Stimulated activated memory B cell treated with anti-CD40 and anti-IgM and Interleukin-4, amounts not matched to agents 10 μg/mL and 1 μg/mL and 100 μg/mL, for 72 hours (primary cell): ENCODE measurements around the gene WFDC5.

Source experiments
- ATAC-seq: fragments of 150-1000 bp; cut with Tn5 transposase; 2 replicates; pipeline ENCODE4 v1.10.0; 2021
- H3K27ac Mint-ChIP-seq: one replicate; pipeline ENCODE4 v1.8.0; 2022; ENCODE audit warnings: mild to moderate bottlenecking, mixed read lengths
- H3K27me3 Mint-ChIP-seq: one replicate; pipeline ENCODE4 v1.8.0; 2022; ENCODE audit warnings: mixed read lengths
- H3K36me3 Mint-ChIP-seq: one replicate; pipeline ENCODE4 v1.8.0; 2022; ENCODE audit warnings: mixed read lengths
- H3K4me1 Mint-ChIP-seq: one replicate; pipeline ENCODE4 v1.8.0; 2022; ENCODE audit warnings: mixed read lengths
- H3K4me3 Mint-ChIP-seq: one replicate; pipeline ENCODE4 v1.8.0; 2022; ENCODE audit warnings: mild to moderate bottlenecking, moderate library complexity, mixed read lengths
- H3K9me3 Mint-ChIP-seq: one replicate; pipeline ENCODE4 v1.8.0; 2022; ENCODE audit warnings: mixed read lengths

The WFDC5 gene

DNA sequence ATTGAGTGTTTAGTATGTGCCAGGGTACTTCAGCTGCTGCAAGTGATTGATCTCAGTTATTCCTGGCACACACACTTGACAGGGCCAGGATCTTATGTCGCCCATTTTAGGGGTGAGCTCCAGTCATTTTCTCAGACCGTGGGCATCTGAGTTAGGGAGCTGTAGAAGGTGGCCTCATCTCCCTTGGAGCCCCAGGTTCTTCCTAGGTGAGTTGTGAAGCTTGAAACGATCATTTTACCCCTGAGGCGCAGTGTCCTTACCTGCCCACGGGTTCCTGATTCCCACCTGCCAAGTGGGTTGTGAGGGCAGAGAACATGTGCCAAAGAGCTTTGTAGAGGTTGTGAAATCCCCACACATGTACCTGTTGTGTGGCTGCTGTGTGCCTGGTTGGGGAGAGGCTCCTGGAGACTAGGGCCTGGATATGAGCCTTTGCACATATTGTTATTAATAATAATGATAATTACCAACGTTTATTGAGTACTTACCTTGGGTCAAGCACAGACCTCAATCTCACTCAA lies 13.6 kb downstream of the WFDC5 start:
- Mint-ChIP-seq H3K27me3 (peaks cover 52% of the 10 kb centered on the region), H3K36me3 (no peaks in the 10 kb centered on the region), H3K4me3 (no peak overlapping the region), H3K4me1 (peaks cover 15% of the 10 kb centered on the region), H3K27ac (no peak overlapping the region), H3K9me3 (no peaks in the 10 kb centered on the region)
- ATAC-seq = no peak

DNA sequence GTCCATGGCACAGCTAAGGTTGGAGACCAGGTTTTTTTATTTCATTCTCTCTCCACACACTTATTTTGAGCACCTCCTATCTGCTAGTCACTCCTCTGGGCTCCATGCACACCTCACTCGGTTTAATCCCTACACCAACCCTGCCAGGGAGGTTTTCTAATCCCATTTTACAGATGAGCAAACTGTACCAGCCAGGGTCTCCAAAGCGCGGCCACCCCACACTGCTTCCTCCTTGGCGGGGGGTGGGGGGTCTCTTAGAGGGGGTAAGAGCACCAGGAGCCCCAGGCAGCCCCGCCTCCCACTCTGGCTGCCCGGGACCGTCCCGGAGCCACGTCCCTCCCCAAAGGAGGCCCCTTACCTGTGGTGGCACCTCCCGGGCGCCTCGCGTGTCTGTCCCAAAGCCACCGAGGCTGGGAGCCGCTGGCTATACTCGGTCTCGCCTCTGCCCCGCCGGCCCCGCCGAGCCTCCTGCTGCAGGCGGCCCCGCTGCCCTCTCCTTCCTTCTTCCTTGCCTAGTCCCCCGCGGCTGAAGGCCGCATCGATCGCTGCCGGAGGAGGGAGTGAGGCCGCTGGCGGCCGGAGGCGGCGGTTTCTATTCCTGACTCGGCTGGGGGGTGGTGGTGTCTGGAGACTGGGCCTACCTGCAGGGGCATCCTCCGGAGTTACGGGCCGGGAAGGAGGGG lies 14.3 kb downstream of the WFDC5 start, which contains the start of gene KCNS1:
Gene KCNS1, minus strand, starts transcription at position 565 of the 683 bp plus-strand sequence. CDS start 1,891 bp downstream, outside the sequence.
- Mint-ChIP-seq H3K36me3 (no peaks in the 10 kb centered on the region), H3K4me3 (peak within 1 kb of the TSS; percentile 12), H3K9me3 (no peaks in the 10 kb centered on the region), H3K27ac (no peak within 1 kb of the TSS), H3K4me1 (peaks cover 15% of the 10 kb centered on the region), H3K27me3 (peaks cover 52% of the 10 kb centered on the region)
- ATAC-seq = peak; percentile 37

GRCh38 chr20:45098103-45098773 lies 16.7 kb downstream of the WFDC5 start:
- Mint-ChIP-seq H3K4me1 (peaks cover 15% of the 10 kb centered on the region), H3K9me3 (no peaks in the 10 kb centered on the region), H3K27me3 (peaks cover 44% of the 10 kb centered on the region), H3K36me3 (no peaks in the 10 kb centered on the region), H3K4me3 (no peak overlapping the region), H3K27ac (no peak overlapping the region)
- no peak for ATAC-seq

DNA sequence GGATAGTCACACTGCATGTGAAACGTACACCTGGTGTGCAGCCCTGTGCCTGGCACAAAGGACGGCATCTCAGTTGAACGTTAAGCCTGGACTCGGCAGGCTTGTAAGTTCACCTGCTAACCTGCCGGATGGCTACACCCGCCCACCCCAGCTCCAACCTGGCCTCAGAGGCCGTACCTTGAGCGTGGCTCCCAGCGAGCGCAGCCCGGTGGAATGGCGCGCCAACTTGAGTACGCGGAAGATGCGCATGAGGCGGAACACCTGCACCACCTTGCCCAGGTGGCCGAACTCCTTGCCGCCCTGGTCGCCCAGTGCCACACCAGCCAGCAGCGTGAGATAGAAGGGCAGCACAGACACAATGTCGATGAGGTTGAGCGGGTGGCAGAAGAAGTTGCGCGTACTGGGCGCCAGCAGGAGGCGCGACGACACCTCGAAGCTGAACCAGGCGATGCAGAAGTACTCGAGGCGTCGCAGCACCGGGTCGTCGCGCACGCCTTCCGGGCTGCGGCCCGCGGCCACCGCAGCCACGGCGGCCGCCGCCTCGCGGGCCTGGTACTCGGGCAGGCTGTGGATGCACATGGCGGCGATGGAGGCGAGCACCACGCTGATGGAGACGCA lies 17.4 kb downstream of the WFDC5 start:
- Mint-ChIP-seq H3K4me1 (peaks cover 15% of the 10 kb centered on the region), H3K27ac (no peak overlapping the region), H3K4me3 (peak overlapping the region; percentile 64), H3K27me3 (peaks cover 44% of the 10 kb centered on the region), H3K9me3 (no peaks in the 10 kb centered on the region), H3K36me3 (no peaks in the 10 kb centered on the region)
- ATAC-seq = no peak

GRCh38 chr20:45096781-45097180 lies 18.2 kb downstream of the WFDC5 start:
- no peak for ATAC-seq
- H3K9me3 Mint-ChIP-seq = no peaks in the 10 kb centered on the region
- peaks cover 44% of the 10 kb centered on the region for H3K27me3 Mint-ChIP-seq
- no peak overlapping the region for H3K27ac Mint-ChIP-seq
- peaks cover 15% of the 10 kb centered on the region for H3K4me1 Mint-ChIP-seq
- no peaks in the 10 kb centered on the region for H3K36me3 Mint-ChIP-seq
- H3K4me3 Mint-ChIP-seq = no peak overlapping the region

- H3K27me3 Mint-ChIP-seq = peaks cover 37% of the 10 kb centered on the region
- no peak for ATAC-seq
- no peak overlapping the region for H3K27ac Mint-ChIP-seq
- no peaks in the 10 kb centered on the region for H3K9me3 Mint-ChIP-seq
- peaks cover 6% of the 10 kb centered on the region for H3K36me3 Mint-ChIP-seq
- peaks cover 11% of the 10 kb centered on the region for H3K4me1 Mint-ChIP-seq
- H3K4me3 Mint-ChIP-seq = no peak overlapping the region
Observed at GRCh38 chr20:45095805-45096238, 19.2 kb downstream of the WFDC5 start.

DNA sequence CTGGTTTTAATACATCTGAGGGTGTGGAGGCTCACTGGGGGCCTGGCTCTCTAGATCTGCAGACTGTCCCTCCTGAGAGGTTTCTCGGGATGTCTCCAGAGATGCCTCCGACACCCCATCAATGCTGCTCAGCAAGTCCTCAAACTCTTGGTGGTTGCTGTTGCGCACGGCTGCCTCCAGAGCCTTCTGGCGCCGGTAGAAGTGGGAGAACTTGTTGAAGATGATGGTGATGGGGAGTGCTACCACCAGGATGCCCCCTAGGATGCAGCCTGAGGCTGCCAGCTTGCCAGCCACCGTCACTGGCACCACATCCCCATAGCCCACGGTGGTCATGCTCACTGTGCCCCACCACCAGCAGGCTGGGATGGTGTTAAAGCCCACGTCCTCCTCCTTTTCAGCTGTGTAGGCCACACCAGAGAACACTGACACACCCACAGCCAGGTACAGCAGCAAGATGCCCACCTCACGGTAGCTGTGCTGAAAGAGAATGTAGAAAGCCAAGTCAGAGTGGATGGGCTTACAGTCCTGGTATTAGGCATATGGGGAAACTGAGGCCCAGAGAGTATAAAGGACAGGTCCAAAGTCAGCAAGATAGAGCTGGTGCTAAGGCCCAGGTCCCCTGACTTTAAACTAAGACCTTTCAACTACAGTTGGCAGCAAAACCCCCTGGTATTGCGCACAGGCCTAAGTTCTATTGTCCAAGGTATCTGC lies 20.0 kb downstream of the WFDC5 start:
- no peak for ATAC-seq
- Mint-ChIP-seq H3K27ac (no peak overlapping the region), H3K9me3 (no peaks in the 10 kb centered on the region)

GRCh38 chr20:45094201-45094600 lies 20.8 kb downstream of the WFDC5 start:
- peaks cover 17% of the 10 kb centered on the region for H3K36me3 Mint-ChIP-seq
- no peak overlapping the region for H3K27ac Mint-ChIP-seq
- peaks cover 4% of the 10 kb centered on the region for H3K4me1 Mint-ChIP-seq
- H3K9me3 Mint-ChIP-seq = no peaks in the 10 kb centered on the region
- no peak for ATAC-seq
- no peak overlapping the region for H3K4me3 Mint-ChIP-seq
- peaks cover 21% of the 10 kb centered on the region for H3K27me3 Mint-ChIP-seq

More for the DNA sequence above, 20.0 kb downstream of the WFDC5 start:
- Mint-ChIP-seq H3K27me3 (peaks cover 29% of the 10 kb centered on the region), H3K4me3 (no peak overlapping the region), H3K4me1 (peaks cover 4% of the 10 kb centered on the region), H3K36me3 (peaks cover 14% of the 10 kb centered on the region)

- peaks cover 24% of the 10 kb centered on the region for H3K36me3 Mint-ChIP-seq
- no peak overlapping the region for H3K27ac Mint-ChIP-seq
- no peak overlapping the region for H3K4me3 Mint-ChIP-seq
- H3K9me3 Mint-ChIP-seq = no peaks in the 10 kb centered on the region
- H3K4me1 Mint-ChIP-seq = peaks cover 4% of the 10 kb centered on the region
- peaks cover 16% of the 10 kb centered on the region for H3K27me3 Mint-ChIP-seq
- no peak for ATAC-seq
Observed at GRCh38 chr20:45092898-45093297, 22.1 kb downstream of the WFDC5 start.

- H3K36me3 Mint-ChIP-seq = peaks cover 39% of the 10 kb centered on the region
- H3K4me3 Mint-ChIP-seq = no peak overlapping the region
- ATAC-seq = no peak
- H3K9me3 Mint-ChIP-seq = no peaks in the 10 kb centered on the region
- peaks cover 13% of the 10 kb centered on the region for H3K4me1 Mint-ChIP-seq
- H3K27me3 Mint-ChIP-seq = peaks cover under 1% of the 10 kb centered on the region
- H3K27ac Mint-ChIP-seq = no peak overlapping the region
Observed at GRCh38 chr20:45091366-45091765, 23.6 kb downstream of the WFDC5 start.

DNA sequence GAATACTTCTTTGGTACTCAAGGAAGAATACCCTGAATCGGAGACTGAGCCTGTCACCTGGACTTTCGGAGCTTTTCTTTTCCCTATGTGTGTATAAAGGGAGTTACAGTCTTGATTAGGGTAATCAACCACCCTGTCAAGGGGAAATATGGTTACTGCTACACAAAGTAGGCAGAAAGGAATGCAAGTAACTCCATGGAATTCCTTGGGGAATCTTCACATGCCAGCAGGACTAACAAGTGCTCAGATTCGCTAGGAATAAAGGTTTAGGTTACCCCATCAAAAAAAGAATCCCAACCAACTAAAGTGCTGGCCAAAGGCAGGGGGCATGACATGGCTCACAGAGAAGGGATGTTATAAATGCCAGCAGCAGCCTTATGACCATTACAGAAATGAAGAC lies 24.5 kb downstream of the WFDC5 start:
- Mint-ChIP-seq H3K27me3 (no peaks in the 10 kb centered on the region), H3K4me1 (peaks cover 21% of the 10 kb centered on the region), H3K27ac (no peak overlapping the region), H3K4me3 (no peak overlapping the region), H3K36me3 (peaks cover 48% of the 10 kb centered on the region), H3K9me3 (no peaks in the 10 kb centered on the region)
- ATAC-seq = no peak

DNA sequence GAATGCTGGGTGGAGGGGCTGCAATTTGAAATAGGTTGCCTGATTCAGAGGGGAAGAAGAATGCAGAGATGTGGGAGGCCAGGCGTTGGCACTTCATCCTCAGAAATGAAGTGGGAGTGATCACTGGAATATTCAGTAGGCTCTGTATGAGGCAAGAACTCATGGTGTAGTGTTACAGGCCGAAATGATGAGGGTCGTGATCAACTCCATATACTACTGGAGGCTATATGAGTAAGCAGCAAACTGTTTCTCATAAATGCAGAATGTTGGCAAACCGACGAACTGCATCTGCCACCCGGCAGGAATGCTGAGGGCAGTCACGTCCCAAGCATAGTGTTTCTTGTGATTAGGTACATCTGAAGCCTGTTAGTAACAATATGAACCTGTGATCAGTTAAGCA lies 26.7 kb downstream of the WFDC5 start:
- peaks cover 66% of the 10 kb centered on the region for H3K36me3 Mint-ChIP-seq
- H3K27ac Mint-ChIP-seq = no peak overlapping the region
- no peak for ATAC-seq
- no peaks in the 10 kb centered on the region for H3K9me3 Mint-ChIP-seq
- H3K4me1 Mint-ChIP-seq = peaks cover 34% of the 10 kb centered on the region
- no peak overlapping the region for H3K4me3 Mint-ChIP-seq
- no peaks in the 10 kb centered on the region for H3K27me3 Mint-ChIP-seq

DNA sequence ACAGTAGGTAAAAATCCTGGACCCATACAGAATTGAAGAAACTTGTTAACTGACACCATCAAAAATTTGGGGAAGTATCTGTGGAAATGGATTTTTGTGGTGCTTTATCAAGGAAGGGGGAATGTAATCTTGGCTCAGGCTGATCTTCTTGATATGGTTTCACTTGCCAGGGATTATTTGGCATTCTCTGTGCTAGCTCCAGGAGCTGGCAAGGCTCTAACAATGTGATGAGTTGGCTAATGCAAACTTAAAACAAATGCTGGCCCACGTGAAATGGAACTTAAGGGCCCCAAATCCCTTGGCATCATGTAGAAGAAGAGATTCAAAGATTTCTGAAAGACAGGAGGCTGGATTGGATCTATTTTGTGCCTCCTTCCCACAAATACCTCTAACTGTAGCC lies 27.2 kb downstream of the WFDC5 start:
- H3K27ac Mint-ChIP-seq = peak overlapping the region; percentile 54
- no peak overlapping the region for H3K4me3 Mint-ChIP-seq
- no peaks in the 10 kb centered on the region for H3K27me3 Mint-ChIP-seq
- H3K36me3 Mint-ChIP-seq = peaks cover 71% of the 10 kb centered on the region
- ATAC-seq = no peak
- peaks cover 36% of the 10 kb centered on the region for H3K4me1 Mint-ChIP-seq
- no peaks in the 10 kb centered on the region for H3K9me3 Mint-ChIP-seq

- H3K4me3 Mint-ChIP-seq = no peak overlapping the region
- H3K27ac Mint-ChIP-seq = peak overlapping the region; percentile 54
- H3K4me1 Mint-ChIP-seq = peaks cover 39% of the 10 kb centered on the region
- no peaks in the 10 kb centered on the region for H3K27me3 Mint-ChIP-seq
- no peak for ATAC-seq
- peaks cover 76% of the 10 kb centered on the region for H3K36me3 Mint-ChIP-seq
- no peaks in the 10 kb centered on the region for H3K9me3 Mint-ChIP-seq
Observed at GRCh38 chr20:45087097-45087790, 27.7 kb downstream of the WFDC5 start.
